SK-N-SH treated with all-trans-retinoic acid at 6 μM for 48 hours (cell line): ENCODE data around the gene ZFAND5.

Source experiments
- ATAC-seq: fragments of 200-7000 bp; cut with Tn5 transposase; 3 replicates; pipeline ENCODE4 v1.9.1; 2020; ENCODE audit warnings: mild to moderate bottlenecking, moderate library complexity
- ARNTL ChIP-seq: fragments of 450-650 bp; formaldehyde crosslinking; IDR thresholded peaks from 2 replicates; pipeline ENCODE4 v1.5.0; 2020; ENCODE audit warnings: low read depth, mild to moderate bottlenecking, moderate library complexity, borderline replicate concordance
- CSDC2 ChIP-seq: fragments of 250-450 bp; sonication (Bioruptor Pico); IDR thresholded peaks from 2 replicates; pipeline ENCODE4 v1.5.0; 2020; ENCODE audit warnings: mild to moderate bottlenecking, moderate library complexity
- ESRRG ChIP-seq: fragments of 250-450 bp; sonication (Bioruptor Pico); IDR thresholded peaks from 2 replicates; pipeline ENCODE4 v1.6.1; 2021; ENCODE audit warnings: mild to moderate bottlenecking
- GLIS3 ChIP-seq: fragments of 250-450 bp; sonication (Bioruptor Pico); IDR thresholded peaks from 2 replicates; pipeline ENCODE4 v1.5.0; 2020; ENCODE audit warnings: mild to moderate bottlenecking, moderate library complexity
- ISL1 ChIP-seq: fragments of 250-450 bp; sonication (Bioruptor Pico); IDR thresholded peaks from 2 replicates; pipeline ENCODE4 v2.1.2; 2022; ENCODE audit warnings: mild to moderate bottlenecking, moderate library complexity
- OSR1 ChIP-seq: fragments of 250-450 bp; sonication (Bioruptor Pico); IDR thresholded peaks from 2 replicates; pipeline ENCODE4 v1.8.0; 2022; ENCODE audit warnings: moderate library complexity, mild to moderate bottlenecking, inconsistent platforms
- TOX ChIP-seq: fragments of 250-450 bp; sonication (Bioruptor Pico); IDR thresholded peaks from 2 replicates; pipeline ENCODE4 v1.8.0; 2021; ENCODE audit warnings: mild to moderate bottlenecking, moderate library complexity, borderline replicate concordance
- ZC3H10 ChIP-seq: fragments of 250-450 bp; sonication (Bioruptor Pico); IDR thresholded peaks from 2 replicates; pipeline ENCODE4 v1.5.1; 2021; ENCODE audit warnings: mild to moderate bottlenecking, moderate library complexity
- ZFP30 ChIP-seq: fragments of 450-650 bp; formaldehyde crosslinking; IDR thresholded peaks from 2 replicates; pipeline ENCODE4 v1.5.0; 2022; ENCODE audit warnings: mild to moderate bottlenecking, moderate library complexity
- ZNF565 ChIP-seq: fragments of 450-650 bp; formaldehyde crosslinking; conservative IDR thresholded peaks from 2 replicates; pipeline ENCODE4 v1.5.0; 2020; ENCODE audit warnings: low read depth, mild to moderate bottlenecking, moderate library complexity
- ZNF8 ChIP-seq: fragments of 450-650 bp; formaldehyde crosslinking; IDR thresholded peaks from 2 replicates; pipeline ENCODE4 v1.5.0; 2020; ENCODE audit warnings: mild to moderate bottlenecking, moderate library complexity
- TF ChIP-seq, protein P1 (sequence below): fragments of 250-450 bp; sonication (Bioruptor Pico); IDR thresholded peaks from 2 replicates; pipeline ENCODE4 v1.8.0; 2020; ENCODE audit warnings: mild to moderate bottlenecking, moderate library complexity, borderline replicate concordance

Gene ZFAND5

DNA sequence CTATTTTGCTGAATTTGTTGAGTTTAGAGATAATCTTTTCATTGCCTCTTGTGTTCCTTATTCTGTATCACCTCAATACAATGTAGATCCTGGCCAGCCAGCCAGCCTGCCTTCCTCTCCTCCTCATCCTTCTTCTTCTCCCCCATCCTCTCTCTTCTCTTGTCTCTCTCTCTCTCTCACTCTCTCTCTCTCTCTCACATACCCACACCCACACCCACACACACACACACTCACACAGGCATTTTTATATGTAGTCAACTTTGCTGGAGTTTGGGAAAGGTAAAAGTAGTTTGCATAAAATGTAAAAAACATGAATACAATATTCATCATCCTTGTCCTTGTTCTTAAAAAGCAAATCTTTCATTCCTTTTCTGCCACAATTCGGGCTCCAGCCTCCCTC lies 60.5 kb downstream of the ZFAND5 start:
- ATAC-seq = no peak
- TF ChIP-seq OSR1 (CRISPR knock-in tag) (no peak), CSDC2 (CRISPR knock-in tag) (no peak), ZFP30 (CRISPR knock-in tag) (no peak), ZNF8 (no peak), ZC3H10 (CRISPR knock-in tag) (no peak), ARNTL (CRISPR knock-in tag) (no peak), ZNF565 (CRISPR knock-in tag) (no peak), ESRRG (no peak), TOX (CRISPR knock-in tag) (no peak), GLIS3 (CRISPR knock-in tag) (no peak), ISL1 (no peak)
- TF ChIP-seq, protein P1, sequence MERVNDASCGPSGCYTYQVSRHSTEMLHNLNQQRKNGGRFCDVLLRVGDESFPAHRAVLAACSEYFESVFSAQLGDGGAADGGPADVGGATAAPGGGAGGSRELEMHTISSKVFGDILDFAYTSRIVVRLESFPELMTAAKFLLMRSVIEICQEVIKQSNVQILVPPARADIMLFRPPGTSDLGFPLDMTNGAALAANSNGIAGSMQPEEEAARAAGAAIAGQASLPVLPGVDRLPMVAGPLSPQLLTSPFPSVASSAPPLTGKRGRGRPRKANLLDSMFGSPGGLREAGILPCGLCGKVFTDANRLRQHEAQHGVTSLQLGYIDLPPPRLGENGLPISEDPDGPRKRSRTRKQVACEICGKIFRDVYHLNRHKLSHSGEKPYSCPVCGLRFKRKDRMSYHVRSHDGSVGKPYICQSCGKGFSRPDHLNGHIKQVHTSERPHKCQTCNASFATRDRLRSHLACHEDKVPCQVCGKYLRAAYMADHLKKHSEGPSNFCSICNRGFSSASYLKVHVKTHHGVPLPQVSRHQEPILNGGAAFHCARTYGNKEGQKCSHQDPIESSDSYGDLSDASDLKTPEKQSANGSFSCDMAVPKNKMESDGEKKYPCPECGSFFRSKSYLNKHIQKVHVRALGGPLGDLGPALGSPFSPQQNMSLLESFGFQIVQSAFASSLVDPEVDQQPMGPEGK (CRISPR knock-in tag) = no peak
